Measurements from ENCODE around the gene OR2A25. TPM values are rescaled to one million over a fixed set of nuclear protein-coding genes. Genes with fewer than 3 reads are reported as not detected.
"Not testable (repeated sequence)": the region's sequence is repeated elsewhere in the genome, so short reads cannot be mapped to it uniquely, and the experiment has no call there.

OR2A25 gene
- not detected for total RNA-seq

GRCh38 chr7:144069511-144069910, at the start of gene OR2A25:
TSS of gene OR2A25 (plus strand) at chr7:144069811. CDS start at chr7:144074220, 4,409 bp downstream.
- no peak for DNase-seq (ENCODE audit: low spot score)

- no peak for DNase-seq (ENCODE audit: low spot score)
These were observed 49.3 kb upstream of the OR2A25 start for GRCh38 chr7:144020340-144020739.

- no peak for DNase-seq (ENCODE audit: low spot score)
These were observed 47.4 kb upstream of the OR2A25 start for GRCh38 chr7:144022169-144022568.

DNA sequence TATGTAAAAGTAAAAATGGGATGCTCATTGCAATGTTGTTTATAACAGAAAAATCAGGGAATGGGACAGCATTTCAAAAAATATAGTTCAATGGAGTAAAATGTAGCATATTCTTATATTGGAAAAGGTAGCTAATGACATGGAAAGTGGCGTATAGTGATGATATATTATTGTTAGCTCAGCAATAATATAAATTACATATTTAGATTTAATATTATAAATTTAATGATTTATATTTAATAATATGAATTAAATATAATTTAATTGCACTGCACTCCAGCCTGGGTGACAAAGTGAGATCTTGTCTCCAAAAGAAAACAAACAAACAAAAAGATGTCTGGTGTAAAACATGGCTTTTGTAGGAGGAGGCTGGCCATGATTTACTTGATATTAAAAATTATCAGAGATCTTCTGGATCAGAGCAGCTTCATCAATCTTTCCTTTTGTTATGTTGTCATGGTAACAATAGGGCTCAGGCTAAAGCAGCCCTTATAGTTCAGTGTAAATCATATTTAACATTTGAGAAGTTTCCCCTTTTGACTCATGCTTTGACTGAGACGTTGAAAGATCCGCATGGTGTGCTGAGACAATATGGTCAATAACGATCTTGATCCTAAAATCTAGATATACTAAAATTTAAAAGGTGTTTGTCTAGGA, 46.3 kb upstream of the OR2A25 start:
- DNase-seq (ENCODE audit: low spot score), result no peak

- no peak for DNase-seq (ENCODE audit: low spot score)
These were observed 45.4 kb upstream of the OR2A25 start for GRCh38 chr7:144024213-144024612.

- no peak for DNase-seq (ENCODE audit: low spot score)
These were observed 43.3 kb upstream of the OR2A25 start for GRCh38 chr7:144026203-144026883.

DNA sequence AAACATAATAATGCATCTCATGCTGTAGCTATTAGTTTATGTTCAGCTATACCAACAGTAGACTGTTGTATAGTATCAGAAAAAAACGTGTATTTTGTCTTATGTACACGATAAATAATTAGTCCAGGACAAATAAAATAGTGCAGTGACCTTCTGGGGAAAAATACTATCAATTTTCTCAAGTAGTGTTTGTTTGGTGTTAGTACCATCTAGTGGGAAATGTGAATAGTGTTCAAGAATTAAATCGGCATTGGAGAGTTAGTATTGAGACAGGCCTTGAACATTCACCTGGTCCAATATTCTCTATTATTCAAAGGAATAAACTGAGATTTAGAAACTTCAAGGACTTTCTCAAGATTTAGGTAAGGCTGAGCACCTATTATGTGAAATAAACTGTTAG, 42.5 kb upstream of the OR2A25 start:
- DNase-seq (ENCODE audit: low spot score), result no peak

- DNase-seq (ENCODE audit: low spot score), result no peak
These were observed 41.6 kb upstream of the OR2A25 start for GRCh38 chr7:144027974-144028373.

GRCh38 chr7:144028547-144028946, 41.1 kb upstream of the OR2A25 start:
- no peak for DNase-seq (ENCODE audit: low spot score)

DNA sequence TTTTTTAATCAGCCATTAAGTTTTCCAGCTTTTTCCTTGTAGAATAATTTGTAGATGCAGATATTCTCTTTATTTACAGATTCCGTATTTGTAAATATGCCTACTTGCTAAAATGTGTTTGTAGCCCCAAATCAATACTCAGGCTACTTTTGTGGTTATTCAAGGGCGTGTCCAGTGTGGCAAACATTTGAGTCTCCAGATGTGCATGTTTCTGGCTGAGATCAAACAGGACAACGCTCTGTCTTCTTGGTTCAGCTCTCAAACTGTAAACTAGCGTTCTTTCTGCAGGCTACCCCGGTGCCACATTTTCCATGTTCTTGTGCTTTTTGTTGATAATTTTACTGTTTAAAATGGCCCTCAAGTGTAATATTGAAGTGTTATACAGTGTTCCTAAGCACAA, 37.1 kb upstream of the OR2A25 start:
- DNase-seq (ENCODE audit: low spot score), result no peak

GRCh38 chr7:144032985-144033709, 36.5 kb upstream of the OR2A25 start:
- no peak for DNase-seq (ENCODE audit: low spot score)

GRCh38 chr7:144035385-144035784, 34.2 kb upstream of the OR2A25 start:
- no peak for DNase-seq (ENCODE audit: low spot score)

GRCh38 chr7:144036302-144036885, 33.2 kb upstream of the OR2A25 start:
- DNase-seq (ENCODE audit: low spot score), result no peak

GRCh38 chr7:144037414-144038035, 32.1 kb upstream of the OR2A25 start:
- DNase-seq (ENCODE audit: low spot score), result no peak

- no peak for DNase-seq (ENCODE audit: low spot score)
These were observed 30.7 kb upstream of the OR2A25 start for GRCh38 chr7:144038887-144039286.

GRCh38 chr7:144048648-144049047, 21.0 kb upstream of the OR2A25 start, which contains the start of gene OR2A5:
TSS of gene OR2A5 (plus strand) at chr7:144048948. CDS start at chr7:144050402, 1,454 bp downstream.
- DNase-seq (ENCODE audit: low spot score), result no peak

- DNase-seq (ENCODE audit: low spot score), result no peak
These were observed 20.1 kb upstream of the OR2A25 start for GRCh38 chr7:144049491-144049890.

DNA sequence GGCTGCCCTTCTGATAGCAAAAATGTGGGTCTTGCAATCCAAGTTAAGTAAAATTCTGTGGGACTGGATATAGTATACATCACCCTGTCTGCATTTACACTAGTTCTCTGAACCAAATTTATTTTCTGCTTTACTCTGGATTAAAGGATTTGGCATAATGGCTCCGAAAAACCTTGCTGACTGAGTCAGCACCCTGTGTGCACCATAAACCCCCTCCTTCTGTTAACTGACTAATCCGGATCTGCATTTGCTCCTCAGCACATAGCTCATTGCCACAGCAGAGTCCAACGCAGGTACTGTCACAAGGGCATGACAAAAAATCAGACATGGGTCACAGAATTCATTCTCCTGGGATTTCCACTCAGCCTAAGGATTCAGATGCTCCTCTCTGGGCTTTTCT, 19.5 kb upstream of the OR2A25 start:
- DNase-seq (ENCODE audit: low spot score), result no peak

DNA sequence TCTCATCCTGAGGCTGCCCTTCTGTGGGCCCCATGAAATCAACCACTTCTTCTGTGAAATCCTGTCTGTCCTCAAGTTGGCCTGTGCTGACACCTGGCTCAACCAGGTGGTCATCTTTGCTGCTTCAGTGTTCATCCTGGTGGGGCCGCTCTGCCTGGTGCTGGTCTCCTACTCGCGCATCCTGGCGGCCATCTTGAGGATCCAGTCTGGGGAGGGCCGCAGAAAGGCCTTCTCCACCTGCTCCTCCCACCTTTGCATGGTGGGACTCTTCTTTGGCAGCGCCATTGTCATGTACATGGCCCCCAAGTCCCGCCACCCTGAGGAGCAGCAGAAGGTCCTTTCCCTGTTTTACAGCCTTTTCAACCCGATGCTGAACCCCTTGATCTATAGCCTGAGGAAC, 18.7 kb upstream of the OR2A25 start:
- DNase-seq (ENCODE audit: low spot score), result not testable (repeated sequence)

DNA sequence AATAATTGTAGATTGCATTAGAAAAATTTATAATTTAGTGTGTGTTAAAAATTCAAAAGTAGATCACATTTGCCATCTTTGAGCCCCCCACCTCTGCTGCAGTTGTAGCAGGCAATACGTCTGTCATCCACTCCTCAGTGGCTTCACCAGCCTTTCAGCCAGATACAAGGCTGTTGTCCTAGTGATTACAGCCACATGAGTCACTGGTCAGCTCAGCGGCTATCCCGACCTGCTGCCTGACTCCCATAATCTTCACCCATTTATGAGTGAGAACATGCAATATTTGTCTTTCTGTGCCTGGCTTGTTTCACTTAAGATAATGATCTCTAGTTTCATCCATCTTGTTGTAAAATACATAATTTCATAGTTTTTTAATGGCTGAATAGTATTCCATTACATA, 11.7 kb upstream of the OR2A25 start:
- no peak for DNase-seq (ENCODE audit: low spot score)

DNA sequence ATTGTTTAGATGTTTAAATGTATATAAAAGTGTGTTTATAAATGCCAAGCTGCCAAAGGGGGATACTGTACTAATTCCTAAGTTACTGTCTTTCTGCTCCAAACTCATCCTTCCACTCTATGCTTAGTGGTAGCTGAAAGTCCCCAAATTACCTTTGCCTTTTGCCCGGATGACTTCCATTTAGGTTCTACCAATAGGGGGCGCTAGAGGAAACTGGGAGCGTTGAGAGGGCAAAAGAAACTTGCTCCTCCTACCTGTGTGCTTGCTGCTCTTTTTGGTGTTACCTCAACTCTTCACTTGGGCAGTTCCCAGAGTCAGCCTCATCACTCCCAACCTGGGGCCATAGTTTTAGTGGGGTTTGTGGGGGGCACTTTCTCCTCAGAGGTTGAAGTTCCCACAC, 5.9 kb upstream of the OR2A25 start:
- DNase-seq (ENCODE audit: low spot score), result no peak

DNA sequence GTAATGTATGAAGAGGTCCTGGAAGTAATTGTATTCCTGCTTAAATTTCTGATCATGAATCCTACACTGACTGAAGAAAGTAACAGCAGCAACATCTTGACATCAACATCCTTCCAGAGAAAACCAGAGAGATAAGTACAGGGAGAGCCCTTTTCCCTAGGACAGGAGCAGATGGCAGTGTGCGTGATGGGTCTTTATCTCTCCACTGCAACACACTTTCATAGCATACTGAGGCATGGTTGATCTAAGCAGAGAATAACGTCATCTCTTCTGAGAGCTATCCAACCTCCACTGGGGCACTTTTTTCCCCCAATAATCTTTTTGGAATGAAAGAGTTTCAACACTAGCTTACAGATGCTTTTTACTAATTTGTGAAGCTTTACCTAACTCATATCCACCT, 342 bp downstream of the OR2A25 start:
- DNase-seq (ENCODE audit: low spot score), result no peak
